OCI-LY1 (cell line): ENCODE results near the gene LCN9.

Source experiments
- H2AFZ ChIP-seq: fragments of 200-600 bp; sonication (generic), shearing (Covaris generic); 2 replicates; pipeline ENCODE4 v1.6.0; 2014; ENCODE audit warnings: antibody characterized with exemption, mild to moderate bottlenecking, low read length
- H3F3A ChIP-seq: fragments of 200-600 bp; sonication (generic), shearing (Covaris generic); 2 replicates; pipeline ENCODE4 v1.6.0; 2014; ENCODE audit warnings: mild to moderate bottlenecking, antibody characterized with exemption, low read length, moderate library complexity; ENCODE audit not compliant: insufficient read depth
- H3K27ac ChIP-seq: fragments of 200-600 bp; sonication (generic); 2 replicates; pipeline ENCODE4 v1.5.1; 2014; ENCODE audit warnings: low read length, mixed run types, mild to moderate bottlenecking, low read depth; ENCODE audit not compliant: poor library complexity, severe bottlenecking
- H3K27me3 ChIP-seq: fragments of 200-600 bp; sonication (generic); 2 replicates; pipeline ENCODE4 v1.6.0; 2014; ENCODE audit warnings: antibody characterized with exemption, mild to moderate bottlenecking, low read length, moderate library complexity; ENCODE audit not compliant: insufficient read depth
- H3K36me3 ChIP-seq: fragments of 200-600 bp; sonication (generic); 2 replicates; pipeline ENCODE4 v1.6.1; 2014; ENCODE audit warnings: mild to moderate bottlenecking, antibody characterized with exemption, low read length, moderate library complexity, mixed read lengths; ENCODE audit not compliant: insufficient read depth
- H3K4me1 ChIP-seq: fragments of 200-600 bp; sonication (generic); 2 replicates; pipeline ENCODE4 v1.5.1; 2014; ENCODE audit warnings: mild to moderate bottlenecking, low read length, moderate library complexity; ENCODE audit not compliant: insufficient read depth, severe bottlenecking
- H3K4me2 ChIP-seq: fragments of 200-600 bp; sonication (generic), shearing (Covaris generic); 2 replicates; pipeline ENCODE4 v1.6.1; 2014; ENCODE audit warnings: low read length
- H3K4me3 ChIP-seq: fragments of 200-600 bp; sonication (generic); 2 replicates; pipeline ENCODE4 v1.5.1; 2014; ENCODE audit warnings: low read length, low read depth, mild to moderate bottlenecking, mixed read lengths; ENCODE audit not compliant: poor library complexity, severe bottlenecking
- H3K79me2 ChIP-seq: fragments of 200-600 bp; shearing (Covaris generic); 2 replicates; pipeline ENCODE4 v1.6.1; 2016; ENCODE audit warnings: mixed run types, low read length, mixed read lengths; ENCODE audit not compliant: insufficient read depth
- H3K9ac ChIP-seq: fragments of 200-600 bp; sonication (generic), shearing (Covaris generic); 2 replicates; pipeline ENCODE4 v1.6.1; 2014; ENCODE audit warnings: mild to moderate bottlenecking, low read length, mixed read lengths
- H3K9me2 ChIP-seq: fragments of 200-600 bp; sonication (generic), shearing (Covaris generic); 2 replicates; pipeline ENCODE4 v1.6.1; 2014; ENCODE audit warnings: low read depth, mild to moderate bottlenecking, low read length, mixed read lengths
- H3K9me3 ChIP-seq: fragments of 200-600 bp; shearing (Covaris generic); 2 replicates; pipeline ENCODE4 v1.6.1; 2014; ENCODE audit warnings: low read length, mixed read lengths
- H4K20me1 ChIP-seq: fragments of 200-600 bp; sonication (generic), shearing (Covaris generic); 2 replicates; pipeline ENCODE4 v1.6.0; 2016; ENCODE audit warnings: mild to moderate bottlenecking, low read length; ENCODE audit not compliant: insufficient read depth
- EZH2 ChIP-seq: fragments of 200-600 bp; sonication (generic), shearing (Covaris generic); IDR thresholded peaks from 2 replicates; pipeline ENCODE4 v1.8.0; 2017; ENCODE audit warnings: borderline replicate concordance, mixed run types, mild to moderate bottlenecking, antibody characterized with exemption, low read length, moderate library complexity, mixed read lengths
- TF ChIP-seq, protein P1 (sequence below): fragments of 200-600 bp; sonication (generic), shearing (Covaris generic); IDR thresholded peaks from 2 replicates; pipeline ENCODE4 v1.5.1; 2017; ENCODE audit warnings: mild to moderate bottlenecking, antibody characterized with exemption, low read length, moderate library complexity, mixed read lengths

Gene LCN9

DNA sequence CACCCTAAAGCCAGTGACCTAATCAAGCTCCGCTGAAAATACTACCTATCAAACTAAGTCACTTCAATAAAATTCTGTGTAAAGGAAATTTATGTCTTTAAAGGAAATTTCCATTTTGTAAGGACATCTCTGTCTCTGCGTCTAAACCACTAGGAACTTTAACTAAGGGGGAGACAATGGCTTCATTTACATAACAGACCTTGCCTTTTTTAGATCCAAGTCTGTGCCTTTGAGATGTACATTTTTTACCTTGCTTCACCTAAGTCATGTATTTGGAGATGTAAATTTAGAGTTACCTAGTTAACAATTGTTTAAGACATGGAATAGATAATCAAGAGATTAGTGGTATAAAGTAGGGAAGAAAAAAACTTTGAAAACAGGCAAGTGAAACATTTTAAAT, 13.6 kb upstream of the LCN9 start:
- H3K27ac ChIP-seq = no peak overlapping the region
- H3F3A ChIP-seq = no peaks in the 10 kb centered on the region
- H4K20me1 ChIP-seq = no peaks in the 10 kb centered on the region
- TF ChIP-seq, protein P1, sequence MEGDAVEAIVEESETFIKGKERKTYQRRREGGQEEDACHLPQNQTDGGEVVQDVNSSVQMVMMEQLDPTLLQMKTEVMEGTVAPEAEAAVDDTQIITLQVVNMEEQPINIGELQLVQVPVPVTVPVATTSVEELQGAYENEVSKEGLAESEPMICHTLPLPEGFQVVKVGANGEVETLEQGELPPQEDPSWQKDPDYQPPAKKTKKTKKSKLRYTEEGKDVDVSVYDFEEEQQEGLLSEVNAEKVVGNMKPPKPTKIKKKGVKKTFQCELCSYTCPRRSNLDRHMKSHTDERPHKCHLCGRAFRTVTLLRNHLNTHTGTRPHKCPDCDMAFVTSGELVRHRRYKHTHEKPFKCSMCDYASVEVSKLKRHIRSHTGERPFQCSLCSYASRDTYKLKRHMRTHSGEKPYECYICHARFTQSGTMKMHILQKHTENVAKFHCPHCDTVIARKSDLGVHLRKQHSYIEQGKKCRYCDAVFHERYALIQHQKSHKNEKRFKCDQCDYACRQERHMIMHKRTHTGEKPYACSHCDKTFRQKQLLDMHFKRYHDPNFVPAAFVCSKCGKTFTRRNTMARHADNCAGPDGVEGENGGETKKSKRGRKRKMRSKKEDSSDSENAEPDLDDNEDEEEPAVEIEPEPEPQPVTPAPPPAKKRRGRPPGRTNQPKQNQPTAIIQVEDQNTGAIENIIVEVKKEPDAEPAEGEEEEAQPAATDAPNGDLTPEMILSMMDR = no peak
- no peak for TF ChIP-seq EZH2
- no peaks in the 10 kb centered on the region for H3K36me3 ChIP-seq
- H3K9me2 ChIP-seq = no peaks in the 10 kb centered on the region
- H3K79me2 ChIP-seq = no peaks in the 10 kb centered on the region
- peaks cover 19% of the 10 kb centered on the region for H3K9me3 ChIP-seq
- no peak overlapping the region for H3K9ac ChIP-seq
- no peak overlapping the region for H3K4me3 ChIP-seq
- no peak overlapping the region for H2AFZ ChIP-seq
- H3K4me2 ChIP-seq = no peak overlapping the region
- H3K27me3 ChIP-seq = peaks cover 6% of the 10 kb centered on the region; the same call in 1 of the 2 replicates
- H3K4me1 ChIP-seq = no peaks in the 10 kb centered on the region

DNA sequence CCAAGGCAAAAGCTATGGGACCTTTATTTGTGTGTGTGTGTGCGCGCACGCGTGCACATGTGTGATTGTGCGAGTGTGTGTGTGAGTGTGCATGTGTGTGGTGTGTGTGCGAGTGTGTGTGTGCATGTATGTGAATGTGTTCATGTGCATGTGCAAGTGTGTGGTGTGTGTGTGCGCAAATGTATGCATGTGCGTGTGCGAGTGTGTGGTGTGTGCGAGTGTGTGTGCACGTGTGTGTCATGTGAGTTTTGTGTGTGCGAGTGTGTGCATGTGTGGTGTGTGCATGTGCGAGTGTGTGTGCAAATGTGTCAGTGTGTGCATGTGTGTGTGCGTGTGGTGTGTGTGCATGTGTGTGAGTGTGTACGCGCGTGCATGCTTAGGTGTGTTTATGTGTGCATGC, 12.7 kb upstream of the LCN9 start:
- Histone ChIP-seq H3K9ac (no peak overlapping the region), H3K36me3 (no peaks in the 10 kb centered on the region), H2AFZ (no peak overlapping the region), H3K4me2 (no peak overlapping the region), H3K4me1 (no peaks in the 10 kb centered on the region), H3K9me2 (no peaks in the 10 kb centered on the region), H3F3A (no peaks in the 10 kb centered on the region), H3K79me2 (no peaks in the 10 kb centered on the region), H3K27ac (no peak overlapping the region), H3K4me3 (no peak overlapping the region), H3K27me3 (peaks cover 6% of the 10 kb centered on the region; the same call in 1 of the 2 replicates), H3K9me3 (peaks cover 13% of the 10 kb centered on the region), H4K20me1 (no peaks in the 10 kb centered on the region)
- TF ChIP-seq EZH2 = no peak
- TF ChIP-seq, protein P1 = no peak

DNA sequence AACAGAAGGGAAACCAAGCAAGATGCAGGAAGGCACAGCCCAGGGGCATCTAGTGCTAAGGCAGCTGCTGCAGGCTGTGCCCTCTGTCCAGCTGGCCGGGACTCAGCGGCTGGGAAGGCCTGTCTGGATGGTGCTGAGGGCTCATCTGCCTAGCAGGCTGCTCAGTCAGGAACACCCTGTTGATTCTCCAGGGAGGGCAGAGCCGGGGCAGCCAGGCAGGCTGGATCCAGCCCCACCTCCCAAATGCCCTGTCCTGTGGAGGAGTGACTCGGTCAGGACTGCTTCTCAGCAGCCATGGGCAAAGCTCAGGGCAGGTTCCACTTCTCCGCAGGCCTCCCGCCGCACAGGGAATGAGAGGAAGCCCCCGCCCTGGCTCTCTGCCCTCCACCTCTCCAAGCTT, 7.8 kb upstream of the LCN9 start:
- Histone ChIP-seq H3K9me2 (no peaks in the 10 kb centered on the region), H3K9ac (no peak overlapping the region), H3K79me2 (no peaks in the 10 kb centered on the region), H2AFZ (no peak overlapping the region), H3K9me3 (0 out of 2 replicates have a peak, but pooled peaks cover 3% of the 10 kb centered on the region), H3K4me1 (no peaks in the 10 kb centered on the region), H3F3A (no peaks in the 10 kb centered on the region), H4K20me1 (no peaks in the 10 kb centered on the region), H3K4me2 (no peak overlapping the region), H3K4me3 (no peak overlapping the region), H3K36me3 (no peaks in the 10 kb centered on the region), H3K27ac (no peak overlapping the region), H3K27me3 (peaks cover 9% of the 10 kb centered on the region; the same call in 1 of the 2 replicates)
- no peak for TF ChIP-seq EZH2
- TF ChIP-seq, protein P1 = no peak
